ENCODE measurements around the gene CEP89.

GRCh38 chr19:32945260-32945659 lies 26.5 kb downstream of the CEP89 start:
- TF ChIP-seq CTCF (IDR thresholded peaks at IDR 0.05; ENCODE audit: borderline replicate concordance, extremely low read depth, low read length, poor library complexity, severe bottlenecking) (no peak), EZH2 (IDR thresholded peaks at IDR 0.05; ENCODE audit: borderline replicate concordance, low read depth, low read length, severe bottlenecking) (no peak)

Measured in DND-41 (cell line).